ENCODE measurements around the gene CALML3. TPM values are rescaled to one million over a fixed set of nuclear protein-coding genes. Genes with fewer than 3 reads are reported as not detected.
A peak's percentile ranks its signal among the peaks of the same experiment; 100 is the strongest.

CALML3 gene
- total and polyA plus RNA-seq, 2 of the 13 experiments (the other 11 are each of a cell fraction or from before 2014, with no cell fraction given), result not detected

GRCh38 chr10:5518143-5518542 is 6.6 kb upstream of the CALML3 start (continued):
- peak; percentile 51 for TF ChIP-seq NR2F6 (IDR thresholded peaks at IDR 0.05)
- TF ChIP-seq NR2F6 (CRISPR knock-in tag; IDR thresholded peaks at IDR 0.05), result peak; percentile 77
- TF ChIP-seq, protein P1, sequence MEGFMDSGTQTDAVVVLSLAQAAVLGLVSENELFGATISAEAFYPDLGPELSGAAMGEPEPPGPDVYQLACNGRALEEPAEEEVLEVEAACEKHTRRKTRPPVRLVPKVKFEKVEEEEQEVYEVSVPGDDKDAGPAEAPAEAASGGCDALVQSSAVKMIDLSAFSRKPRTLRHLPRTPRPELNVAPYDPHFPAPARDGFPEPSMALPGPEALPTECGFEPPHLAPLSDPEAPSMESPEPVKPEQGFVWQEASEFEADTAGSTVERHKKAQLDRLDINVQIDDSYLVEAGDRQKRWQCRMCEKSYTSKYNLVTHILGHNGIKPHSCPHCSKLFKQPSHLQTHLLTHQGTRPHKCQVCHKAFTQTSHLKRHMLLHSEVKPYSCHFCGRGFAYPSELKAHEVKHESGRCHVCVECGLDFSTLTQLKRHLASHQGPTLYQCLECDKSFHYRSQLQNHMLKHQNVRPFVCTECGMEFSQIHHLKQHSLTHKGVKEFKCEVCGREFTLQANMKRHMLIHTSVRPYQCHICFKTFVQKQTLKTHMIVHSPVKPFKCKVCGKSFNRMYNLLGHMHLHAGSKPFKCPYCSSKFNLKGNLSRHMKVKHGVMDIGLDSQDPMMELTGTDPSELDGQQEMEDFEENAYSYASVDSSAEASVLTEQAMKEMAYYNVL (CRISPR knock-in tag; IDR thresholded peaks at IDR 0.05; ENCODE audit: borderline replicate concordance), result peak; percentile 68; the same call in 1 of the 2 replicates
- TF ChIP-seq MED1 (CRISPR knock-in tag; IDR thresholded peaks at IDR 0.05), result peak; percentile 54
- TF ChIP-seq BCL6 (CRISPR knock-in tag; IDR thresholded peaks at IDR 0.05), result peak; percentile 63
- TF ChIP-seq ZNF136 (CRISPR knock-in tag; IDR thresholded peaks at IDR 0.05; ENCODE audit: low read depth), result no peak
- TF ChIP-seq CHD4 (IDR thresholded peaks at IDR 0.05; ENCODE audit: borderline replicate concordance, low read length), result peak; percentile 23; the same call in 1 of the 2 replicates
- no peak for TF ChIP-seq SRSF1 (optimal IDR thresholded peaks at IDR 0.05; ENCODE audit: low read depth, low read length)
- peak; percentile 74 for TF ChIP-seq PPARG (CRISPR knock-in tag; conservative IDR thresholded peaks at IDR 0.05)
- no peak for TF ChIP-seq CHCHD3 (CRISPR knock-in tag; IDR thresholded peaks at IDR 0.05)
- TF ChIP-seq ZFP90 (CRISPR knock-in tag; IDR thresholded peaks at IDR 0.05; ENCODE audit: borderline replicate concordance), result no peak
- TF ChIP-seq REPIN1 (CRISPR knock-in tag; IDR thresholded peaks at IDR 0.05; ENCODE audit: borderline replicate concordance, low read depth), result peak; percentile 63; the same call in 1 of the 2 replicates
- TF ChIP-seq GATAD2A (CRISPR knock-in tag; IDR thresholded peaks at IDR 0.05), result peak; percentile 70
- 0 out of 2 replicates have a peak, but pooled peaks have one; percentile 40 for TF ChIP-seq TCF7 (IDR thresholded peaks at IDR 0.05; ENCODE audit: low read depth)
- TF ChIP-seq ZNF124 (CRISPR knock-in tag; IDR thresholded peaks at IDR 0.05), result 0 out of 2 replicates have a peak, but pooled peaks have one; percentile 28
- peak; percentile 84; the same call in 1 of the 2 replicates for TF ChIP-seq ZBTB20 (CRISPR knock-in tag; IDR thresholded peaks at IDR 0.05; ENCODE audit: borderline replicate concordance, low read depth)
- TF ChIP-seq ZNF292 (CRISPR knock-in tag; IDR thresholded peaks at IDR 0.05; ENCODE audit: borderline replicate concordance, low read depth), result no peak
- no peak for TF ChIP-seq FOXA1 (IDR thresholded peaks at IDR 0.05)
- peak; percentile 80 for TF ChIP-seq FOXA1 (CRISPR knock-in tag; IDR thresholded peaks at IDR 0.05)
- TF ChIP-seq NCOA2 (CRISPR knock-in tag; IDR thresholded peaks at IDR 0.05), result peak; percentile 73
- TF ChIP-seq, protein P2, sequence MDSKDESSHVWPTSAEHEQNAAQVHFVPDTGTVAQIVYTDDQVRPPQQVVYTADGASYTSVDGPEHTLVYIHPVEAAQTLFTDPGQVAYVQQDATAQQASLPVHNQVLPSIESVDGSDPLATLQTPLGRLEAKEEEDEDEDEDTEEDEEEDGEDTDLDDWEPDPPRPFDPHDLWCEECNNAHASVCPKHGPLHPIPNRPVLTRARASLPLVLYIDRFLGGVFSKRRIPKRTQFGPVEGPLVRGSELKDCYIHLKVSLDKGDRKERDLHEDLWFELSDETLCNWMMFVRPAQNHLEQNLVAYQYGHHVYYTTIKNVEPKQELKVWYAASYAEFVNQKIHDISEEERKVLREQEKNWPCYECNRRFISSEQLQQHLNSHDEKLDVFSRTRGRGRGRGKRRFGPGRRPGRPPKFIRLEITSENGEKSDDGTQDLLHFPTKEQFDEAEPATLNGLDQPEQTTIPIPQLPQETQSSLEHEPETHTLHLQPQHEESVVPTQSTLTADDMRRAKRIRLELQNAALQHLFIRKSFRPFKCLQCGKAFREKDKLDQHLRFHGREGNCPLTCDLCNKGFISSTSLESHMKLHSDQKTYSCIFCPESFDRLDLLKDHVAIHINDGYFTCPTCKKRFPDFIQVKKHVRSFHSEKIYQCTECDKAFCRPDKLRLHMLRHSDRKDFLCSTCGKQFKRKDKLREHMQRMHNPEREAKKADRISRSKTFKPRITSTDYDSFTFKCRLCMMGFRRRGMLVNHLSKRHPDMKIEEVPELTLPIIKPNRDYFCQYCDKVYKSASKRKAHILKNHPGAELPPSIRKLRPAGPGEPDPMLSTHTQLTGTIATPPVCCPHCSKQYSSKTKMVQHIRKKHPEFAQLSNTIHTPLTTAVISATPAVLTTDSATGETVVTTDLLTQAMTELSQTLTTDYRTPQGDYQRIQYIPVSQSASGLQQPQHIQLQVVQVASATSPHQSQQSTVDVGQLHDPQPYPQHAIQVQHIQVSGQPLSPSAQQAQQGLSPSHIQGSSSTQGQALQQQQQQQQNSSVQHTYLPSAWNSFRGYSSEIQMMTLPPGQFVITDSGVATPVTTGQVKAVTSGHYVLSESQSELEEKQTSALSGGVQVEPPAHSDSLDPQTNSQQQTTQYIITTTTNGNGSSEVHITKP (CRISPR knock-in tag; IDR thresholded peaks at IDR 0.05; ENCODE audit: low read depth), result no peak
- peak; percentile 78 for TF ChIP-seq HDAC2 (CRISPR knock-in tag; IDR thresholded peaks at IDR 0.05)
- no peak for TF ChIP-seq TMF1 (CRISPR knock-in tag; IDR thresholded peaks at IDR 0.05; ENCODE audit: low read depth)
- TF ChIP-seq POGZ (CRISPR knock-in tag; IDR thresholded peaks at IDR 0.05), result peak; percentile 27; the same call in 1 of the 2 replicates
- TF ChIP-seq, protein P3, sequence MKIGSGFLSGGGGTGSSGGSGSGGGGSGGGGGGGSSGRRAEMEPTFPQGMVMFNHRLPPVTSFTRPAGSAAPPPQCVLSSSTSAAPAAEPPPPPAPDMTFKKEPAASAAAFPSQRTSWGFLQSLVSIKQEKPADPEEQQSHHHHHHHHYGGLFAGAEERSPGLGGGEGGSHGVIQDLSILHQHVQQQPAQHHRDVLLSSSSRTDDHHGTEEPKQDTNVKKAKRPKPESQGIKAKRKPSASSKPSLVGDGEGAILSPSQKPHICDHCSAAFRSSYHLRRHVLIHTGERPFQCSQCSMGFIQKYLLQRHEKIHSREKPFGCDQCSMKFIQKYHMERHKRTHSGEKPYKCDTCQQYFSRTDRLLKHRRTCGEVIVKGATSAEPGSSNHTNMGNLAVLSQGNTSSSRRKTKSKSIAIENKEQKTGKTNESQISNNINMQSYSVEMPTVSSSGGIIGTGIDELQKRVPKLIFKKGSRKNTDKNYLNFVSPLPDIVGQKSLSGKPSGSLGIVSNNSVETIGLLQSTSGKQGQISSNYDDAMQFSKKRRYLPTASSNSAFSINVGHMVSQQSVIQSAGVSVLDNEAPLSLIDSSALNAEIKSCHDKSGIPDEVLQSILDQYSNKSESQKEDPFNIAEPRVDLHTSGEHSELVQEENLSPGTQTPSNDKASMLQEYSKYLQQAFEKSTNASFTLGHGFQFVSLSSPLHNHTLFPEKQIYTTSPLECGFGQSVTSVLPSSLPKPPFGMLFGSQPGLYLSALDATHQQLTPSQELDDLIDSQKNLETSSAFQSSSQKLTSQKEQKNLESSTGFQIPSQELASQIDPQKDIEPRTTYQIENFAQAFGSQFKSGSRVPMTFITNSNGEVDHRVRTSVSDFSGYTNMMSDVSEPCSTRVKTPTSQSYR (CRISPR knock-in tag; IDR thresholded peaks at IDR 0.05; ENCODE audit: borderline replicate concordance), result 0 out of 2 replicates have a peak, but pooled peaks have one; percentile 7

Measured in HepG2 (cell line).